Urothelium cell line (cell line): ENCODE data around the gene MCRIP2.
A peak's percentile ranks its signal among the peaks of the same experiment; 100 is the strongest.

Experiments
- DNase-seq: peaks from one replicate; pipeline ENCODE4 v3.0.0; 2011; ENCODE audit warnings: low spot score, mixed read lengths
- FAIRE-seq: peaks from 2 replicates; lab custom pipeline; 2011; peaks lifted over from hg19 to GRCh38; lab: Jason Lieb, UNC

The MCRIP2 gene

DNA sequence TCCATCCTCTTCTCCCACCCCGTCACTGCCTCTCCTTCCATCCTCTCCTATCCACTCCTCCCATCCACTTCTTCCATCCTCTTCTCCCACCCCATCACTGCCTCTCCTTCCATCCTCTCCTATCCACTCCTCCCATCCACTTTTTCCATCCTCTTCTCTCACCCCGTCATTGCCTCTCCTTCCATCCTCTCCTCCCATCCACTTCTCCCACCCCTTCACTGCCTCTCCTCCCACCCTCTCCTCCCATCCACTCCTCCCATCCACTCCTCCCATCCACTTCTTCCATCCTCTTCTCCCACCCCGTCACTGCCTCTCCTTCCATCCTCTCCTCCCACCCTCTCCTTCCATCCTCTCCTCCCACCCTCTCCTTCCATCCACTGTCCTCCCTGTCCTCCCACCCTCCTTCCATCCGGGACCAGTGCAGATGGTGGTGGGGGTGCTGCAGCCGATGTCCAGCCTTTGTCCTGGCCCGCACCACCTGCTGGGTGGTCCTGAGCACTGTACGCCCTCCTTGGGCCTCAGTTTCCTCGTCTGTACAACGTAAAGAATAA is 9.7 kb upstream of the MCRIP2 start:
- FAIRE-seq (no peak), DNase-seq (no peak)

DNA sequence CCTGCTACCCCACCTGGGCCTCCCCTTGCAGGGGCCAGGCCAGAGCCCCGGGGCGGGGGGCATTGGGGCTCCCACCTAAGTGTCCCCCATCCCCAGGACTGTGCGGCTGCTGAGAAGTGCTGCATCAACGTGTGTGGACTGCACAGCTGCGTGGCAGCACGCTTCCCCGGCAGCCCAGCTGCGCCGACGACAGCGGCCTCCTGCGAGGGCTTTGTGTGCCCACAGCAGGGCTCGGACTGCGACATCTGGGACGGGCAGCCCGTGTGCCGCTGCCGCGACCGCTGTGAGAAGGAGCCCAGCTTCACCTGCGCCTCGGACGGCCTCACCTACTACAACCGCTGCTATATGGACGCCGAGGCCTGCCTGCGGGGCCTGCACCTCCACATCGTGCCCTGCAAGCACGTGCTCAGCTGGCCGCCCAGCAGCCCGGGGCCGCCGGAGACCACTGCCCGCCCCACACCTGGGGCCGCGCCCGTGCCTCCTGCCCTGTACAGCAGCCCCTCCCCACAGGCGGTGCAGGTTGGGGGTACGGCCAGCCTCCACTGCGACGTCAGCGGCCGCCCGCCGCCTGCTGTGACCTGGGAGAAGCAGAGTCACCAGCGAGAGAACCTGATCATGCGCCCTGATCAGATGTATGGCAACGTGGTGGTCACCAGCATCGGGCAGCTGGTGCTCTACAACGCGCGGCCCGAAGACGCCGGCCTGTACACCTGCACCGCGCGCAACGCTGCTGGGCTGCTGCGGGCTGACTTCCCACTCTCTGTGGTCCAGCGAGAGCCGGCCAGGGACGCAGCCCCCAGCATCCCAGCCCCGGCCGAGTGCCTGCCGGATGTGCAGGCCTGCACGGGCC is 8.9 kb upstream of the MCRIP2 start:
- FAIRE-seq (no peak), DNase-seq (no peak)

DNA sequence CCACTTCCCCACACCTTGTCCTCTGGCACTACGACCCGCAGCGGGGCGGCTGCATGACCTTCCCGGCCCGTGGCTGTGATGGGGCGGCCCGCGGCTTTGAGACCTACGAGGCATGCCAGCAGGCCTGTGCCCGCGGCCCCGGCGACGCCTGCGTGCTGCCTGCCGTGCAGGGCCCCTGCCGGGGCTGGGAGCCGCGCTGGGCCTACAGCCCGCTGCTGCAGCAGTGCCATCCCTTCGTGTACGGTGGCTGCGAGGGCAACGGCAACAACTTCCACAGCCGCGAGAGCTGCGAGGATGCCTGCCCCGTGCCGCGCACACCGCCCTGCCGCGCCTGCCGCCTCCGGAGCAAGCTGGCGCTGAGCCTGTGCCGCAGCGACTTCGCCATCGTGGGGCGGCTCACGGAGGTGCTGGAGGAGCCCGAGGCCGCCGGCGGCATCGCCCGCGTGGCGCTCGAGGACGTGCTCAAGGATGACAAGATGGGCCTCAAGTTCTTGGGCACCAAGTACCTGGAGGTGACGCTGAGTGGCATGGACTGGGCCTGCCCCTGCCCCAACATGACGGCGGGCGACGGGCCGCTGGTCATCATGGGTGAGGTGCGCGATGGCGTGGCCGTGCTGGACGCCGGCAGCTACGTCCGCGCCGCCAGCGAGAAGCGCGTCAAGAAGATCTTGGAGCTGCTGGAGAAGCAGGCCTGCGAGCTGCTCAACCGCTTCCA is 8.1 kb upstream of the MCRIP2 start:
- no peak for FAIRE-seq
- DNase-seq = no peak

DNA sequence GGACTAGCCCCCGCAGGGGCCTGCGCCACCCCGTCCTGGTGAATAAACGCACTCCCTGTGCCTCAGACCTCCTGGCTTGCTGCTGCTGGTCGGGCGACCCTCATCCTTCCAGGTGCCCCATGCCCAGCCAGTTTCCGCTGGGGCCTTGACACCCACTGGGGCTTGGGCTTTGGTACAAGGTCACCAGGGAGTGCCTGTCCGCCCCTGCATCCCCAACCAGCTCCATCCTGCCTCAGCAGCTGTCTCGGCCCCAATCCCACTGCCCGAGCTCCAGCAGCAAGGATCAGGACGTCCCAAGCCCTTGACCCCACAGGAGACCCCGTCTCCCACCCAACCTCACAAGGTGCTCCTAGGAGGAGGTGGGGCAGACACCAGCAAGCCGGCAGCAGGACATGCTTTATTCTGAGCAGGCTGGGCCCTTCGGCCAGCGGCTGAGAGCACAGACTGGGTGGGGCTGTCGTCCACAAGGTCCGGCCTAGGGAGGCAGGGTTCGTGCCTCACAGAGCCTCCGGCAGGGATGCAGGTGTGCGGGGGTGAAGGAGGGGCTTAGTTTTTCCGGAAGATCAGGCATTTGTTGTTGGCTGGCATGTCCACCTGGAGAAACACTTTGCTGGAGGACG is 7.5 kb upstream of the MCRIP2 start:
- no peak for FAIRE-seq
- DNase-seq = no peak

DNA sequence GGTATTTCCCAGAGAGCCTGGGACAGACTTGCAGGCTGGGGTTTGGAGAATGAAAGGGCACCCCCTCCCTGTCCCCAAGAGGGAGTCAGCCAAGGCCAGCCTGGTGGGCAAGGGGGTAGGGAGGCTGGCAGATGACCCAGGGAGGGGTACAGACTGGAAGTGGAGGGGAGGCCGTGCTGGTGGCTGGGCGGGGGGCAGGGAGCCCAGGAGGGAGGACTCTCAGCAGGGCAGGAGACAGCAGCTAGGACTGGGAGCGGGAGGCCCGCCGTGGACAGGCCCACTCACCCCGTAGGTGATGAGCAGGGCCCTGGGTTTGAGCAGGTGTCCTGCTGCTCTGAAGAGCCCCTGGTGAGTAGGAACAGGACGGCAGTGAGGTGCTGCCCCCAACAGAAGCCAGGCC is 6.6 kb upstream of the MCRIP2 start:
- FAIRE-seq = no peak

DNA sequence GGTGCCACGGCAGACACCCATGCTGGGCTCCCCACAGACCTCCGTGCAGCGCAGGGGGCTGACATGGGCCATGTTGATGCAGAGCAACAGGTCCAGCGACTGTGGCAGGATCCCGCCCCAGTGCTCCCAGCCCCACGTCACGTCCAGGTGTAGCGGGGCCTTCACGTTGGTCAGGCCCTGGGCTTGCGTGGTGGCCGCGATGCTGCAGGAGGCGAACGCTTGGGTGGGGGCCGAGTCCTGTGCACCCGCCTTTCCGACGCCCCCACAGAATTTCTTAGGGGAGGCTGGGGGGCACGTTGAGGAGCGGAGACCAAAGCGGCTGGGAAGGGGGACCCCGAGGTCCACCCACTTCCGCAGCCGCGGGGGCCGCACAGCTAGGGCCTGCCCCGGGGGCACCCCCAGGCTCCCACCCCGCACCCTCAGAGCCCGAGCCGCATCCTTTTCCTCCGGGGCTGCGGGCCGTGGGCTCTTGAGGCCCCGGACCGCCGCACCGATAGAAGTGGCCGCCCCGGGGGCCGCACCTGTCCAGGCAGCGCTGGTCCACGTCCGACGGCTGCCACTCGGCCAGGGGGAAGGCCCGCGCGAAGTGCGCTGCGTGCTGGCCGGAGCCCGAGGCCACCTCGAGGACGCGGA is 5.9 kb upstream of the MCRIP2 start:
- FAIRE-seq = no peak
- no peak for DNase-seq

More for the DNA sequence above, 6.6 kb upstream of the MCRIP2 start:
- no peak for DNase-seq

DNA sequence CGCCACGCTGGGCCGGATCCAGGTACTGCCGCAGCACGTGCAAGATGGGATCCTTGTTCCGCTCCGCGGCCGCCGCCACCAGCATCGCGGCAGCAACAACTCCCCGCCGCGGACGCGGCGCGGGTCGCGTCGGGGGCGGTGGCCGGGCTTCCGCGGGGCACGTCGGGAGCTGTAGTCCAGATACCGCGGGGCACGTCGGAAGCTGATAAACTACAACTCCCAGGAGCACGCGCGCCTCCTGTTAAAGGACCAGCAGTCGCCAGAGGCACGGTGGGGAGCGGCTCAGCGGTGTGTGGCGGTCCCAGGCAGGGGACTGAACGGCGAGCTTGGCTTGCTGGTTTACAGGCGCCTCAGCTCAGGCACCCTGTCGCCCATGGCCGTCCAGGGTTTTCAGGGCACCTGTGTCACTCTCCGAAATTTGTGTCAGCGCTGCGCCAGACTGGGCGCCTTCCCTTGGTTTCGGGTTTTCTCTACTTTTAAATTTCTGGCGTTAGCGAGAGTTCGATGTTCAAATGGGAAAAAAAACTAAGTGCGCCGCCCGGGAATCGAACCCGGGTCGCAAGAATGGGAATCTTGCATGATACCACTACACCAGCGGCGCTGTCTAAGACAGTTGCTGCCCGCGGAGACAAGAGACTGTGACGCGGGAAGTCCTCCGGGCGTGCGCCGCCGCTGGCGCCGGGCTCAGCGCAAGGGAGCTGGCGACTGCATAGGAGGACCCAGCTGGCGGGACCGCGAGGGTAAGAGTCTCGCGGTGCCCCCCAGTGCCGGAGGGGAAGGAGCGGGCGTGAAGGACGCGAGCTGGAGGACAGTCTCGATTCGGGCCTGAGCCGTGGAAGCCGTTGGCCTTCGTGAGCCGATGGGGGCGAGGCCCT is 5.2 kb upstream of the MCRIP2 start, which contains the start of gene METTL26:
METTL26 (minus strand) TSS at position 100 of the 875 bp plus-strand sequence; CDS start at position 85, 15 bp downstream.
- peak; percentile 89 for FAIRE-seq

DNA sequence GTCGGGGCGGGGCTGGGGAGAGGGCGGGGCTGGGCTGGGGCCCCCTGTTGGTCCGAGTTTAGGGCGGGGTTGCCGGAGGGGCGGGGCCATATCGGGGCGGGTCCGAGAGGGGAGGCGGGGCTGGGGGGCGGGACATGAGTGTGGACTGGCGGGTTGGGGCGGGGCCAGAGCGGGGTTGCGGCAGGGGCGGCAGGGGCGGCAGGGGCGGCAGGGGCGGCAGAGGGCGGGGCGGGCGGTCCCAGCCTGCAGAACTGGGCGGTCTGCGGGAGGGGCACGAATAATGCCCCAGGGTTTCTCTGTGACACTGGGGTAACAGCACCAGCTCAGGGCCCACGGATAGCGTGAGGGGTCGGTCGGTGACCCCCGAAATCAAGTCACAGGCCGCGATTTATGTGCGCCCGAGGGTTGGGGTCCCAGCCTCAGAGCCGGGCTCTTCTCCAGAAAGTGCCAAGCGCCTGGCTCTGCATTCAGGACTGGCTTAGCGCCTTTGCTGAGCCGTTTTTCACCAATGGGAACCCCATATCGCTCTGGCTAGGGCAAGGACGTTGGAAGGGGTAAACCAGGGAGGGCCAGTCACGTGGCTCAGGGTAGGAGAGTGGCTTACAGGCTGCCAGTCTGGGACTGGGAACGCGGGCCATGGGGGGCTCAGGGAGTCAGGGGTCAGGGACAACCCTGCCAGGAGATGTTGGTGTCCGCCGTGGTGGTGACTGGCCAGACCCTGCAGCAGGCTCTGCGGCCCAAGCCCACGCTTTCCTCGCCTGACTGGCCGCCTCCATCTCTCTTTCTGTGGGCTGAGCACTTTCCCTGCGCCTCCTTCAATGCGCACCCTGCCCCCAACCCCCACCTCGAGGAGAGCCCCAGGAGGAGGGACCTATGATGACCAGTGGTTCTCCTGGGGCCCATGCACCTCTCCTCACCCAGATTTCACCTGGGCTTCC is 4.3 kb upstream of the MCRIP2 start:
- DNase-seq = peak; percentile 98
- FAIRE-seq = peak; percentile 77

More for the DNA sequence above, 5.2 kb upstream of the MCRIP2 start, which contains the start of gene METTL26:
- peak; percentile 93 for DNase-seq

DNA sequence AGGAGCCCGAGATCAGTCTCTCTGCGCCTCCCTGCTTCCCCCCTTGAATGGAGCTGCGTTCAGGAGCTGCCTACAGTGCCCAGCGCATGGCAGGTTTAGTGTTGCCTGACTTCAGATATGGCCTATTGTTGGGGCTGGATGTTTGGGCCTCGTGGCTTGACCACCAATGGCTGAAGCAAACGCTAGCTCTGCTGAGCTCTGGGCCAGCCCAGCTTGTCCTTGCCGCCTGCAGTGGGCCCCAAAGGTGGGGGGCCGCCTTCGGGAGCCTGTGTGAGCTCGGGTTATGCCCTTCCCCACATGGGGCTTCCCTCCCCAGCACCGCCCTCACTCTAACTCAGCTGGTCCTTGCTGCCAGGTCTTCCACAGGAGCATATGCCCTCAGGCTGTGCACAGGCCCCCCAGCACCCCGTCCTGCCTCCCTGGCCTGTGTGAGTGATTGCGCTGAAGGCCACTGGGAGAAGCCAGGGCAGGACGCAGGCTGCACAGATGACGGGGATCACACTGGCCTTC is 3.5 kb upstream of the MCRIP2 start:
- FAIRE-seq = no peak
- DNase-seq = no peak

DNA sequence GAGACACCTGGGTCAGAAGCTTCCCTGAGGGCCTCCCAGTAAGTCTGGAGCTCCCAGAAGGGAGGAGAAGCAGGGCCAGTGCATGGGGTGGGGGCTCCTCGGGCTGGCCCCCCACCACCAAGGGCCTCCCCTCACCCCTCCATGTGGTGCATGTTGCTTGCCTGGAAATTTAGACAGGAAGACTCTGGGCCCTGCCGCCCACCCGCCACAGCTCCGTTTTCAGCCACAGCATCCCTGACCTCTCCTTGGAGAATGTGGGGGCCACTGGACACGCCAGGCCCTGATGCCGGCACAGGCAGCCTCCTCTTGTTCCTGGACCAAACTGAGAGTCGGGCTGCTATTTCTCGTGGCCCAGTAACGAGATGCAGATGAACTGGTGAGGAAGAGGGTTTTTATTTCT is 2.8 kb upstream of the MCRIP2 start:
- no peak for DNase-seq
- FAIRE-seq = no peak

DNA sequence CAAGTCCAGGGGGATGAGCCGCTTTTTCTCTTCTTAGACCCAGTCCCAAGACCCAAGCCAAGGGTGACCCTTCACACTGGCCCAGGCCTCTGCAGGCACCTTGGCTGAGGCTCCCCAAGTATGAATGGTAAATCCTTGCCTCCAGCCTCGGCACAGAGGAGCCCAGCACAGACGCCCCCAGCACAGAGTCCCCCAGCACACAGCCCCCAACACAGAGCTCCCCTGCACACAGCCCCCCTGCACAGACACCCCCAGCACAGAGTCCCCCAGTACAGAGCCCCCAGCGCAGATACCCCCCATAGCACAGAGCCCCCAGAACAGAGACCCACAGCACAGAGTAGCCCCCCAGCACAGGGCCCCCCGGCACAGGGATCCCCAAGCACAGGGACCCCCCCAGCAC is 1.0 kb upstream of the MCRIP2 start:
- FAIRE-seq (no peak), DNase-seq (no peak)

DNA sequence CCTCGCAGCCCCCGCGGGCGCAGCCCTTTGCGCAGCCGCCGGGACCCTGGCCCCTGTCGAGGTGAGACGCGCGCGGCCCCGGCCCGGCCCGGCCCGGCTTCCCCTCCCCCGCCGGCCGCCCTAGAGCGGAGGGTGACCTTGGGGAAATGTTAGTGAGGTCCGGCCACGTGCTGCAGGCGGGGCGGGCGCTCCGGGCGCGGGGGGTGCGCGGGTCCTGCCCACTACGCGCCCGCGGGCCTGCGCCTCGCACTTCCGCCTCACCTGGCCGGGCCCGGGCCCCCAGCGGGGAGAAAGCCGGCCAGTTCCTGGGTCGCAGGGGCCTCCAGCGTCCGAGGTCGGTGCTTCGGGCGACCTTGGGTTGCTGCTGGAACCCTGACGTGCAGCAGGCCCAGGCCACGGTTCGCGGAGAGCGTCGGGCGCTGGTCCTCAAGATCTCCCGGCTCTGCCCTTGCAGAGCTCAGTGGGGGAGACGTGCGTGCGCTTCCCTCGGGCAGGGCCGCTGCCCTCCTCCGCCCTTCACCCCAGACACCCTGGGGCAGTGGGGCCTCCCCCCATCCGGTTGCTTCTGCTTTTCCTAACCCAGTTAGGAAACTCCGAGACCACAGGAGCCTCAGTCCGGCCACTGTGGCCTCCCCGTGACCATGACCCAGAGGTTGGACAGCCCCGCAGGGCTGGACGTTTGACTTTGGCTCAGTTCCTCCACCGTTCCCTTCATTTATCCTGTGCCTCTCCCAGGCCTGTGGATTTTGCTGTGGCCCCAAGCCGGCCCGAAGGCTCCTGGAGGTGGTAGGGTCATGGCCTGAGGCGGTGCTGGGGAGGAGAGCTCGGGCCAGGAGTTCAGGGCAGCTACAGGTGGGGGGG is 791 bp downstream of the MCRIP2 start:
- DNase-seq = peak; percentile 48
- FAIRE-seq = no peak

DNA sequence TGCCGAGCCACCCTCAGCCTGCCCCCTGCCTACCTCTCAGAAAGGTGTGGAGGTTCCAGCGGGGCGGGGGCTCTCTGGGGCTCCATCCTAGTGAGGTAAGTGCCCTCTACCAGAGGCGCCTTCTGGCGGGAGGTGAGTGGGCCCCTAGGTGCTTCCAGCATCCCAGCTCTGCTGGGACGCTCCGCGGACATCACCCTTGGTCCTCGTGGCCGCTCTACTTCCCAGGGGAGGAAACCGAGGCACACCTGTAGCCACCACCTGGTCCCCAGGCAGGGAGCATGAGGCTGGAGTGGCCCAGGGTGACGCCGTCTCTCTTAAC is 1.4 kb downstream of the MCRIP2 start:
- DNase-seq (no peak), FAIRE-seq (no peak)

DNA sequence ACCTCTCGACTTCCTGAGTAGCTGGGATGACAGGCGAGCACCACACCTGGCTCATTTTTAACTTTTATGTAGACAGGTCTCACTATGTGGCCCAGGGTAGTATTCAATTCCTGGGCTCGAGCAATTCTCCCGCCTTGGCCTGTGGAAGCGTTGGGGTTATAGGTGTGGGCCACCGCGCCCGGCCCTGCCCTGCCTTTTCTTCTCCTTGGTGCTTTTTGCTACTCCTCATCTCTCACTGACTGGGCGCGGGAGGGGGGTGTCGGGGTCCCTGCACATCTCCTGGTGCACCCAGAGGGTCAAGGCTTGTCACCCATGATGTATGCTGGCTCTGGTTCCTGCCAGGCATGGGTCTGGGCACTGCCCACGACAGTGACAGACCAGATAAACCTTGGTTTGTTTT is 2.9 kb downstream of the MCRIP2 start:
- DNase-seq = no peak
- no peak for FAIRE-seq

DNA sequence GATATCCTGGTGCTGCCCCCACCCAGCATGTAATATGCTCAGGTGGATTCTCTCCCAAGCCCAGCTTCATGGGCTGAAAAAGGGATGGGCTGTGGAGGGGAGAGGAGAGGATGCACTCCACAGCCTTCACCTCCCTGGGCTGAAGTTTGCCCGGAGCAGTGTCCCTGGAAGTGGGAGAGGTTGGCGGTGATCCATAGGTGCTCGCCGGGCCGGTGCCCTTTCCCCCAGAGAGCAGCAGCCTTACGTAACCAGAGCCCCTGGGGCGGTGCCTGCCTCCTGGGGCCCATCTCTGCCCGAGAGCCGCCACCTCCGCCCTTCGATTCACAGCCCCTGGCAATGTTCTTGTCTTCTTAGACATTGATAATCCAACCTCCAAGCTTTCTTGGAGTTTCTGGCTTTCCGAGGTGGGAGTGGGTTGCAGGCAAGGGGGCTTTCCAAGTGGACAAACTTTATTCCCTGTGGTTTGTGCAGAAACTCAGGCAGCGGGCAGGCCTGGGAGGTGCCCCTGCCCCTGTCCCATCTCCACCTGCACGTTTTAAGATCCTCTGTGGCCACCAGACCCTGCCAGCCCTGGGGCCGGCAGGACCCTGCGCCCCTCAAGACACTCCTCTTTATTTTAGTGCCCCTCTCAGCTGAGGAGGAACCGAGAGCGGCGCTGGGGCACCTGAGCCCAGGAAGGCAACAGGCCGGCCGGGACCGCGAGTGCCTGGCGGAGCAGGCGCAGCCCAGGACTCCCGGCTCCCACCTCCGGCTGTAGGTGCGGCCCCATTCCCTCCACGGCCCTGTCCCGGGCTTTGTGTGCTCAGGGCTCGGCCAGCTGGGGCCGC is 4.4 kb downstream of the MCRIP2 start:
- FAIRE-seq (no peak), DNase-seq (no peak)

DNA sequence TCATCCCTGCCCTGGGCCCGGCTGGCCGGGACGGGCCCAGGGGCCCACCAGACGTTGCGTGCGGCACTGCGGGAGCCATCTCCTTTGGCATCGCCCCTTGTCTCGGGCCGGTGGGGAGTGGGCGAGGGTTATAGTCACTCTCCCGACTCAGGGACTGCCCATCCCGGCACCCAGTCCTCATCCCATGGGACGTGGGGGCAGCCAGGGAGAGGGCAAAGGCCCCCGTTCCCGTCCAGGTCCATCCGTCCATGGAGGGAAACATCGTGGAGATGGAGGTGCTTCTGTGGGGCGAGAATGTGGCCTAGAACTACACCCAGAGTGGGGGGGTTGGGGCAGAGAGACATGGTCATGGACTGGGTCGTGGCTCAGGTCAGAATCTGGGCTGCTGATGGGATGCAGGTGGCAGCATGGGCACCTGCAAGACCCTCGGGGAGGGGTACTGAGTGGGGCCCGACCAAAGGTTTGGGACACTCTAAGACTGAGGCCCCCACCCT is 5.1 kb downstream of the MCRIP2 start:
- FAIRE-seq = no peak
- no peak for DNase-seq
